HCT116 (cell line): Measurements from ENCODE around the gene DHRS7.

Experiments
- CBX3 ChIP-seq: IDR thresholded peaks from 2 replicates; pipeline ENCODE4 v1.6.1; 2012; ENCODE audit warnings: low read depth
- CTCF ChIP-seq, 3 experiments: fragments of 200-600 bp in 1 of 3; sonication (generic) in 1 of 3; IDR thresholded peaks in 2 of 3; conservative IDR thresholded peaks in 1 of 3; 2 replicates each; pipeline ENCODE4 v1.5.1; 2012 to 2017; ENCODE audit warnings: low read depth in 2 of 3, low read length in 2 of 3, antibody characterized with exemption in 1 of 3, borderline replicate concordance in 1 of 3, control low read depth in 1 of 3, mild to moderate bottlenecking in 1 of 3, mixed read lengths in 1 of 3, mixed run types in 1 of 3, moderate library complexity in 1 of 3; ENCODE audit not compliant: insufficient read depth in 1 of 3
- EZH2 ChIP-seq: fragments of 200-600 bp; sonication (generic); IDR thresholded peaks from 2 replicates; pipeline ENCODE4 v1.6.1; 2017; ENCODE audit warnings: antibody characterized with exemption, mixed run types
- JUND ChIP-seq: IDR thresholded peaks from 2 replicates; pipeline ENCODE4 v1.6.1; 2012
- MAX ChIP-seq: IDR thresholded peaks from 2 replicates; pipeline ENCODE4 v1.6.1; 2012
- POLR2A ChIP-seq: IDR thresholded peaks from 2 replicates; pipeline ENCODE4 v1.7.0; 2011; ENCODE audit warnings: borderline replicate concordance; ENCODE audit not compliant: insufficient read depth, insufficient read length; ENCODE audit errors: extremely low read depth
- POLR2AphosphoS5 ChIP-seq: IDR thresholded peaks from 2 replicates; pipeline ENCODE4 v1.6.1; 2011; ENCODE audit warnings: mild to moderate bottlenecking, low read depth, low read length, moderate library complexity
- RAD21 ChIP-seq: IDR thresholded peaks from 2 replicates; pipeline ENCODE4 v1.6.1; 2012; ENCODE audit warnings: low read depth, mild to moderate bottlenecking
- REST ChIP-seq: IDR thresholded peaks from 2 replicates; pipeline ENCODE4 v1.6.1; 2012; ENCODE audit warnings: low read depth
- SP1 ChIP-seq: IDR thresholded peaks from 2 replicates; pipeline ENCODE4 v1.6.1; 2012; ENCODE audit warnings: low read depth
- TCF7L2 ChIP-seq: IDR thresholded peaks from 2 replicates; pipeline ENCODE4 v1.7.0; 2011; ENCODE audit warnings: borderline replicate concordance, inconsistent platforms; ENCODE audit not compliant: insufficient read depth, insufficient read length; ENCODE audit errors: extremely low read depth
- YY1 ChIP-seq: IDR thresholded peaks from 2 replicates; pipeline ENCODE4 v1.6.1; 2011; ENCODE audit warnings: low read length, low read depth, moderate library complexity, mild to moderate bottlenecking; ENCODE audit not compliant: insufficient replicate concordance; ENCODE audit errors: extremely low read depth

- TF ChIP-seq TCF7L2 = no peak
- TF ChIP-seq CTCF (IDR thresholded peaks at IDR 0.05 in 2 of 3, conservative IDR thresholded peaks at IDR 0.05 in 1 of 3; ENCODE audit: borderline replicate concordance in 1 of 3, insufficient read depth in 1 of 3, low read depth in 2 of 3, low read length in 2 of 3) = no peak
- no peak for TF ChIP-seq REST
- no peak for TF ChIP-seq YY1
- TF ChIP-seq POLR2A = no peak
- no peak for TF ChIP-seq SP1
- TF ChIP-seq CBX3 = no peak
- TF ChIP-seq MAX = no peak
- no peak for TF ChIP-seq EZH2
- no peak for TF ChIP-seq POLR2AphosphoS5
- no peak for TF ChIP-seq RAD21
- TF ChIP-seq JUND = no peak
Observed at GRCh38 chr14:60206249-60206670, 41.1 kb upstream of the DHRS7 start.
